Esophagus mucosa (tissue), 1 donor: ENCODE measurements around the gene CSF2RB. TPM values are rescaled to one million over a fixed set of nuclear protein-coding genes. Genes with fewer than 3 reads are reported as not detected.

Source experiments
- ATAC-seq: fragments of 200-7000 bp; cut with Tn5 transposase; one replicate; pipeline ENCODE4 v1.9.1; 2020
- total RNA-seq: library from RNA; stranded (reverse); gene quantifications from one replicate; pipeline ENCODE4 v1.2.4, GENCODE V29; 2023
- donor health status: DM: yes; HTN: yes; CAD: no.

The CSF2RB gene
- total RNA-seq, 1 donor from 2014 or later = 1.00 TPM

GRCh38 chr22:36922105-36922608 lies 8.7 kb downstream of the CSF2RB start:
- ATAC-seq = peak; percentile 36

- peak; percentile 9 for ATAC-seq
Observed at GRCh38 chr22:36922711-36923110, 9.3 kb downstream of the CSF2RB start.

GRCh38 chr22:36923131-36923788 lies 9.8 kb downstream of the CSF2RB start:
- ATAC-seq = no peak

GRCh38 chr22:36924151-36924698 lies 10.8 kb downstream of the CSF2RB start:
- ATAC-seq = no peak

GRCh38 chr22:36925388-36926290 lies 12.2 kb downstream of the CSF2RB start:
- no peak for ATAC-seq

GRCh38 chr22:36926309-36926708 lies 12.9 kb downstream of the CSF2RB start:
- ATAC-seq = no peak

GRCh38 chr22:36926721-36927435 lies 13.4 kb downstream of the CSF2RB start:
- ATAC-seq = no peak

- ATAC-seq = no peak
Observed at GRCh38 chr22:36927671-36928070, 14.2 kb downstream of the CSF2RB start.

- ATAC-seq = no peak
Observed at GRCh38 chr22:36928196-36928595, 14.8 kb downstream of the CSF2RB start.

GRCh38 chr22:36928786-36929535 lies 15.5 kb downstream of the CSF2RB start:
- ATAC-seq = no peak

GRCh38 chr22:36929621-36930020 lies 16.2 kb downstream of the CSF2RB start:
- ATAC-seq = no peak

- no peak for ATAC-seq
Observed at GRCh38 chr22:36930041-36930935, 16.9 kb downstream of the CSF2RB start.

GRCh38 chr22:36931446-36931845 lies 18.0 kb downstream of the CSF2RB start:
- no peak for ATAC-seq

GRCh38 chr22:36933629-36934417 lies 20.4 kb downstream of the CSF2RB start:
- ATAC-seq = no peak

GRCh38 chr22:36934418-36935312 lies 21.2 kb downstream of the CSF2RB start:
- no peak for ATAC-seq

- no peak for ATAC-seq
Observed at GRCh38 chr22:36935313-36935610, 21.8 kb downstream of the CSF2RB start.

GRCh38 chr22:36935694-36936093 lies 22.3 kb downstream of the CSF2RB start:
- ATAC-seq = no peak

- ATAC-seq = no peak
Observed at GRCh38 chr22:36936362-36937116, 23.1 kb downstream of the CSF2RB start.
